Endothelial cell of umbilical vein (primary cell): ENCODE measurements around the gene CDX1. TPM values are rescaled to one million over a fixed set of nuclear protein-coding genes. Genes with fewer than 3 reads are reported as not detected.

Source experiments
- BruUV-seq: library from RNA; stranded (reverse); fragments of 400-500 nt; replicated peaks from 2 replicates; lab custom pipeline; 2021; lab: Mats Ljungman, UMichigan
- CTCF ChIA-PET: fragments of 300-600, 350-600 bp; sonication (Branson Sonifier 250); formaldehyde crosslinking; loops from one replicate; lab custom pipeline; 2021; ENCODE audit warnings: antibody characterized with exemption, inconsistent platforms; lab: Charles Lee
- POLR2A ChIA-PET: fragments of 300-600, 350-600 bp; sonication (Branson Sonifier 250); formaldehyde crosslinking; loops from one replicate; lab custom pipeline; 2021; ENCODE audit warnings: antibody characterized with exemption, inconsistent platforms; lab: Charles Lee
- DNase-seq: peaks from one replicate; pipeline ENCODE4 v3.0.0-alpha.2; 2011; ENCODE audit warnings: low read depth, low spot score
- FAIRE-seq: peaks from 2 replicates; lab custom pipeline; 2011; peaks lifted over from hg19 to GRCh38; lab: Jason Lieb, UNC
- H2AFZ ChIP-seq: 2 replicates; pipeline ENCODE4 v1.6.0; 2012; ENCODE audit warnings: low read depth, low read length, control low read depth, inconsistent platforms
- H3K27ac ChIP-seq: 2 replicates; pipeline ENCODE4 v1.5.1; 2011; ENCODE audit warnings: low read depth, mild to moderate bottlenecking, control low read depth, low read length, moderate library complexity; ENCODE audit not compliant: insufficient read depth
- H3K27me3 ChIP-seq, 2 experiments: 2 replicates each; pipeline versions ENCODE4 v1.6.0 to v1.6.1; 2011; ENCODE audit warnings: low read length in 2 of 2, mixed read lengths in 1 of 2; ENCODE audit not compliant: control insufficient read depth in 2 of 2, insufficient read depth in 2 of 2
- H3K36me3 ChIP-seq, 2 experiments: 2 replicates in 1 of 2; 3 replicates in 1 of 2; pipeline ENCODE4 v1.5.1; 2011; ENCODE audit warnings: low read length in 2 of 2, mild to moderate bottlenecking in 1 of 2, moderate library complexity in 1 of 2; ENCODE audit not compliant: control insufficient read depth in 2 of 2, insufficient read depth in 2 of 2; ENCODE audit errors: extremely low read depth in 1 of 2
- H3K4me1 ChIP-seq: 3 replicates; pipeline ENCODE4 v1.5.1; 2011; ENCODE audit warnings: mild to moderate bottlenecking, low read length; ENCODE audit not compliant: control insufficient read depth, insufficient read depth; ENCODE audit errors: extremely low read depth
- H3K4me2 ChIP-seq: 2 replicates; pipeline ENCODE4 v1.6.1; 2011; ENCODE audit warnings: low read length, control low read depth, mixed read lengths; ENCODE audit not compliant: insufficient read depth
- H3K4me3 ChIP-seq, 3 experiments: fragments of 200-600 bp in 1 of 3; sonication (generic), shearing (Covaris generic) in 1 of 3; replicated peaks in 1 of 3; 2 replicates each; pipeline ENCODE4 v1.5.1; 2011 to 2016; ENCODE audit warnings: control low read depth in 3 of 3, low read length in 3 of 3, mild to moderate bottlenecking in 2 of 3, inconsistent platforms in 1 of 3, low read depth in 1 of 3, moderate library complexity in 1 of 3; ENCODE audit not compliant: insufficient read depth in 1 of 3
- H3K79me2 ChIP-seq: 2 replicates; pipeline ENCODE4 v1.6.0; 2012; ENCODE audit warnings: low read length, inconsistent platforms; ENCODE audit not compliant: control insufficient read depth, insufficient read depth
- H3K9ac ChIP-seq: replicated peaks from 2 replicates; pipeline ENCODE3; 2011; ENCODE audit warnings: low read length, control low read depth; ENCODE audit not compliant: insufficient read depth; ENCODE audit errors: extremely low read depth
- H3K9me1 ChIP-seq: replicated peaks from 3 replicates; pipeline ENCODE4 v1.6.0; 2011; ENCODE audit warnings: mild to moderate bottlenecking, low read length; ENCODE audit not compliant: control insufficient read depth, insufficient read depth; ENCODE audit errors: extremely low read depth
- H3K9me3 ChIP-seq: replicated peaks from 2 replicates; pipeline ENCODE4 v1.5.1; 2012; ENCODE audit warnings: low read length, inconsistent platforms; ENCODE audit not compliant: control insufficient read depth, insufficient read depth
- H4K20me1 ChIP-seq: replicated peaks from 2 replicates; pipeline ENCODE3; 2011; ENCODE audit warnings: mild to moderate bottlenecking, low read length; ENCODE audit not compliant: control insufficient read depth, insufficient read depth; ENCODE audit errors: extremely low read depth
- EZH2 ChIP-seq: IDR thresholded peaks from 2 replicates; pipeline ENCODE4 v1.6.1; 2012; ENCODE audit warnings: borderline replicate concordance, low read depth, mild to moderate bottlenecking, moderate library complexity, low read length, inconsistent platforms; ENCODE audit not compliant: severe bottlenecking
- FOS ChIP-seq: IDR thresholded peaks from 2 replicates; pipeline ENCODE4 v1.6.1; 2011; ENCODE audit warnings: mild to moderate bottlenecking, low read length, moderate library complexity, borderline replicate concordance; ENCODE audit not compliant: insufficient read depth
- GATA2 ChIP-seq: IDR thresholded peaks from 2 replicates; pipeline ENCODE4 v1.7.0; 2011; ENCODE audit warnings: low read depth, mild to moderate bottlenecking, moderate library complexity, mixed read lengths, low read length; ENCODE audit not compliant: insufficient read length, insufficient read depth
- JUN ChIP-seq: IDR thresholded peaks from 2 replicates; pipeline ENCODE4 v1.6.1; 2011; ENCODE audit warnings: borderline replicate concordance, low read depth; ENCODE audit not compliant: insufficient read length, insufficient read depth
- MAX ChIP-seq: IDR thresholded peaks from 2 replicates; pipeline ENCODE4 v1.6.1; 2011; ENCODE audit not compliant: insufficient read depth, insufficient read length
- MYC ChIP-seq: IDR thresholded peaks from one replicate; pipeline ENCODE4 v1.6.1; 2011; ENCODE audit warnings: mild to moderate bottlenecking, low read depth, low read length
- POLR2A ChIP-seq: IDR thresholded peaks from 2 replicates; pipeline ENCODE4 v1.6.1; 2012; ENCODE audit warnings: low read depth, mild to moderate bottlenecking, control low read depth, low read length
- POLR2AphosphoS5 ChIP-seq: IDR thresholded peaks from 2 replicates; pipeline ENCODE4 v1.6.1; 2012; ENCODE audit warnings: low read depth, mild to moderate bottlenecking, control low read depth, low read length, moderate library complexity; ENCODE audit not compliant: insufficient read depth
- dilution Hi-C: fragments of 300-500 bp; cut with MboI; formaldehyde crosslinking; loops from one replicate; pipeline ENCODE4 v1.15.0; 2019; ENCODE audit warnings: low sequenced_read_pairs; ENCODE audit not compliant: extremely low pct_ligation_motif_present
- intact Hi-C: fragments of 100-400 bp; cut with micrococcal nuclease; formaldehyde crosslinking; loops from one replicate; pipeline ENCODE4 v1.10.0; 2022
- polyA plus RNA-seq, 4 experiments: library from polyadenylated mRNA; depleted of rRNA in 3 of 4; stranded (reverse) in 3 of 4; unstranded in 1 of 4; fragments of >200 nt; gene quantifications; 2 replicates each; pipeline versions ENCODE4 v1.2.1 to v1.2.3, GENCODE V29; 2011 to 2012; ENCODE audit warnings: missing spikeins in 1 of 4
- total RNA-seq: library from RNA; stranded (reverse); gene quantifications from 2 replicates; pipeline ENCODE4 v1.2.3, GENCODE V29; 2021
- TF ChIP-seq, protein P1 (sequence below), 2 donors: IDR thresholded peaks; 1 replicate in 1 of 2; 2 replicates in 1 of 2; pipeline ENCODE4 v1.5.1; 2011; ENCODE audit warnings: low read length in 2 of 2, mild to moderate bottlenecking in 2 of 2, moderate library complexity in 2 of 2, control low read depth in 1 of 2, inconsistent platforms in 1 of 2, low read depth in 1 of 2; ENCODE audit not compliant: insufficient read depth in 1 of 2; ENCODE audit errors: extremely low read depth in 1 of 2

The CDX1 gene
- total and polyA plus RNA-seq, 2 donors (not counting 3 experiments of a cell fraction or from before 2014, with no cell fraction given) = not detected

DNA sequence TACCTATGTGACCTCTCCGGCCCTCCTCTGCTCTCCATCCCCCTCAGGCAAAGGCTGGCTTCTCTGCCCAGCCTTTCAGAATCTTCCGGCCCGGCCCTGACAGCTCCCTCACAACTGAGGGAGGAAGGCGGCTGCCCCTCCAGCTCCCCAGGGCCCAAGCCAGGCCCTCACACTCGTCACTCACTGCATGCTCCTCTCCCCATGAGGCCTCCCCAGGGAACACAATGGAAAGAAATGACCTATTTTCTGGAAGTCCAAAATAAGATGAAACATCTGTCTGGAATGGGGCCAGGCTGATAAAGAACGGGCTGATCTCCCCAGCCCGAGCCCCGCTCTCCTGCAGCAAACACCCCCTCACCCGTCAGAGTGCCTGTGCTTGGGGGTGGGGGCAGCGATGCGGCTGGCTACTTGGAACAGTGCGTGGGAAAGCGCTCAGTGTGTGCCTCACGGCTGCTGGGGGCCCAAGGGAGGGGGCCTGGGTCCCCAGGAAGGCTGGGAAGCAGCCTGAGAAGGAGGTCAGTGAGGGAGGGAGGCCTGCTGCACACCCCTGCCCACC lies 22.3 kb upstream of the CDX1 start:
- H3K27ac ChIP-seq = no peak overlapping the region
- no peak overlapping the region for H2AFZ ChIP-seq
- no peaks in the 10 kb centered on the region for H3K9me1 ChIP-seq
- H3K4me3 ChIP-seq = no peak overlapping the region
- TF ChIP-seq FOS (no peak), MAX (no peak), POLR2A (no peak), EZH2 (no peak), POLR2AphosphoS5 (no peak), MYC (no peak), GATA2 (no peak), JUN (no peak)
- TF ChIP-seq, protein P1, sequence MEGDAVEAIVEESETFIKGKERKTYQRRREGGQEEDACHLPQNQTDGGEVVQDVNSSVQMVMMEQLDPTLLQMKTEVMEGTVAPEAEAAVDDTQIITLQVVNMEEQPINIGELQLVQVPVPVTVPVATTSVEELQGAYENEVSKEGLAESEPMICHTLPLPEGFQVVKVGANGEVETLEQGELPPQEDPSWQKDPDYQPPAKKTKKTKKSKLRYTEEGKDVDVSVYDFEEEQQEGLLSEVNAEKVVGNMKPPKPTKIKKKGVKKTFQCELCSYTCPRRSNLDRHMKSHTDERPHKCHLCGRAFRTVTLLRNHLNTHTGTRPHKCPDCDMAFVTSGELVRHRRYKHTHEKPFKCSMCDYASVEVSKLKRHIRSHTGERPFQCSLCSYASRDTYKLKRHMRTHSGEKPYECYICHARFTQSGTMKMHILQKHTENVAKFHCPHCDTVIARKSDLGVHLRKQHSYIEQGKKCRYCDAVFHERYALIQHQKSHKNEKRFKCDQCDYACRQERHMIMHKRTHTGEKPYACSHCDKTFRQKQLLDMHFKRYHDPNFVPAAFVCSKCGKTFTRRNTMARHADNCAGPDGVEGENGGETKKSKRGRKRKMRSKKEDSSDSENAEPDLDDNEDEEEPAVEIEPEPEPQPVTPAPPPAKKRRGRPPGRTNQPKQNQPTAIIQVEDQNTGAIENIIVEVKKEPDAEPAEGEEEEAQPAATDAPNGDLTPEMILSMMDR (IDR thresholded peaks at IDR 0.05; ENCODE audit: extremely low read depth in 1 of 2, insufficient read depth in 1 of 2, low read depth in 1 of 2, low read length in 2 of 2) = no peak
- H3K27me3 ChIP-seq = no peaks in the 10 kb centered on the region
- H3K79me2 ChIP-seq = no peaks in the 10 kb centered on the region
- ChIA-PET POLR2A (no interaction called here), CTCF (interaction anchor here (1.5 to 2.6 kb wide), 4 partner anchors 8 to 292 kb away, joined by 4 to 6 read pairs (median 4); partner anchors contain the start of gene PDGFRB)
- FAIRE-seq = no peak
- no peak for DNase-seq
- H3K4me1 ChIP-seq = peaks cover 6% of the 10 kb centered on the region
- H3K4me2 ChIP-seq = no peak overlapping the region
- no peaks in the 10 kb centered on the region for H3K9me3 ChIP-seq
- BruUV-seq = no TSS peak
- H3K9ac ChIP-seq = no peak overlapping the region
- intact Hi-C loops (no loop called here), dilution Hi-C loops (no loop called here)
- no peaks in the 10 kb centered on the region for H3K36me3 ChIP-seq
- no peaks in the 10 kb centered on the region for H4K20me1 ChIP-seq
